ENCODE results near the gene ERGIC3.
"Not testable (repeated sequence)": the region's sequence is repeated elsewhere in the genome, so short reads cannot be mapped to it uniquely, and the experiment has no call there.

The ERGIC3 gene

GRCh38 chr20:35552914-35553313 lies 11.0 kb downstream of the ERGIC3 start:
- TF ChIP-seq, protein P1, sequence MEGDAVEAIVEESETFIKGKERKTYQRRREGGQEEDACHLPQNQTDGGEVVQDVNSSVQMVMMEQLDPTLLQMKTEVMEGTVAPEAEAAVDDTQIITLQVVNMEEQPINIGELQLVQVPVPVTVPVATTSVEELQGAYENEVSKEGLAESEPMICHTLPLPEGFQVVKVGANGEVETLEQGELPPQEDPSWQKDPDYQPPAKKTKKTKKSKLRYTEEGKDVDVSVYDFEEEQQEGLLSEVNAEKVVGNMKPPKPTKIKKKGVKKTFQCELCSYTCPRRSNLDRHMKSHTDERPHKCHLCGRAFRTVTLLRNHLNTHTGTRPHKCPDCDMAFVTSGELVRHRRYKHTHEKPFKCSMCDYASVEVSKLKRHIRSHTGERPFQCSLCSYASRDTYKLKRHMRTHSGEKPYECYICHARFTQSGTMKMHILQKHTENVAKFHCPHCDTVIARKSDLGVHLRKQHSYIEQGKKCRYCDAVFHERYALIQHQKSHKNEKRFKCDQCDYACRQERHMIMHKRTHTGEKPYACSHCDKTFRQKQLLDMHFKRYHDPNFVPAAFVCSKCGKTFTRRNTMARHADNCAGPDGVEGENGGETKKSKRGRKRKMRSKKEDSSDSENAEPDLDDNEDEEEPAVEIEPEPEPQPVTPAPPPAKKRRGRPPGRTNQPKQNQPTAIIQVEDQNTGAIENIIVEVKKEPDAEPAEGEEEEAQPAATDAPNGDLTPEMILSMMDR (conservative IDR thresholded peaks at IDR 0.05; ENCODE audit: low read depth, low read length) = no peak

DNA sequence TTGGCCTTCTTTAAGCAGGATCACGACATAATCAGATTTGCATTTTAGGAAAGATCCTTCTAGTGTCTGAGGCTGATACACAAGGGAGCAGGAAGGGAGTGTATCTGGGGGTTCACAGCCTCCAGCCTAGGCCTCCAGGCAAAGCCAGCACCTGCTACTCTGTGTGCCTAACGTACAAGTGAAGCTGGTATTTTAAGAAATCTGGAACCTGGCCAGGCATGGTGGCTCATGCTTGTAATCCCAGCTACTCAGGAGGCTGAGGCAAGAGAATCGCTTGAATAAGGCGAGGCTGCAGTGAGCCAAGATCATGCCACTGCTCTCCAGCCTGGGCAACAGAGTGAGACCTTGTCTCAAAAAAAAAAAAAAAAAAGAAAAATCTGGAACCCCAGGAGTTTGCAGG lies 13.6 kb downstream of the ERGIC3 start:
- peak; percentile 5 for DNase-seq (ENCODE audit: low read depth)
- not testable (repeated sequence) for H3K4me3 ChIP-seq (ENCODE audit: low read length)

More at GRCh38 chr20:35552914-35553313, 11.0 kb downstream of the ERGIC3 start:
- H3K4me3 ChIP-seq (ENCODE audit: low read length) = no peak overlapping the region
- DNase-seq (ENCODE audit: low read depth) = no peak

- no peak for DNase-seq (ENCODE audit: low read depth)
- TF ChIP-seq, protein P1 (conservative IDR thresholded peaks at IDR 0.05; ENCODE audit: low read depth, low read length) = no peak
- no peak overlapping the region for H3K4me3 ChIP-seq (ENCODE audit: low read length)
Measured at GRCh38 chr20:35555951-35556645, 14.2 kb downstream of the ERGIC3 start.

- TF ChIP-seq, protein P1 (conservative IDR thresholded peaks at IDR 0.05; ENCODE audit: low read depth, low read length) = no peak
- no peak overlapping the region for H3K4me3 ChIP-seq (ENCODE audit: low read length)
Measured at GRCh38 chr20:35556871-35557270, 15.0 kb downstream of the ERGIC3 start.

GRCh38 chr20:35558451-35558850 lies 16.6 kb downstream of the ERGIC3 start:
- no peak for DNase-seq (ENCODE audit: low read depth)
- TF ChIP-seq, protein P1 (conservative IDR thresholded peaks at IDR 0.05; ENCODE audit: low read depth, low read length) = no peak
- H3K4me3 ChIP-seq (ENCODE audit: low read length) = no peak overlapping the region

More at GRCh38 chr20:35556871-35557270, 15.0 kb downstream of the ERGIC3 start:
- no peak for DNase-seq (ENCODE audit: low read depth)

DNA sequence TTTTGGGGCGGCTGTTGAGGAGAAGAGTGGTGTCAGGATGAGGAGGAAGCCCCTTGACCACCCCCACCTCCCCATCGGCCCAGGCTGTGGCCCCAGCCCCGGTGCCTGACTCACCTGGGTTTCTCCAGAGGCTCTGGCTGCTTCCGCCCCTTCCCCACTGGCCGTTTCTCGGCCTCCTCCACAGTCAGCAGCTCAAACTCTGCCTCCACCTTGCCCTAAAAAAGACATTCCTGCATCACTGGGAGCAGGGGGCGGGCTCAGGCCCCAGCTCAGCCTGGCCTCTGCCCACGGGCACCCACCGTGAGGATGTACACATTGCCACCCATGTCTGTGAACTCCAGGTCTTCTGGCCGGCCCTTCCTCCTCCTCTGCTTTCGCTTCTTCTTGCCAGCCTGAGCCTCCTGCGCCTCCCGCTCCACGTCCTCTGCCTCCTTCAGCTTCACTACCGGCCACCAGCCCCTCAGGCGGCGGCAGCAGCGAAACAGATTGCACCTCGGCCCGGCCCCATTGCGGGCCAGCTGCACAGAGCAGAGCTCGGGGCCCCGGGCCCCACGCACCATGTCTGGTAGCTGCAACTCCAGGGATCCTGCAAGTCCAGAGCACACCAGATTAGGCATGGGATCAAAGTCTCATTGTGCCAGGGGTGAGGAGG lies 17.3 kb downstream of the ERGIC3 start:
- DNase-seq (ENCODE audit: low read depth) = no peak
- TF ChIP-seq, protein P1 (conservative IDR thresholded peaks at IDR 0.05; ENCODE audit: low read depth, low read length) = no peak
- H3K4me3 ChIP-seq (ENCODE audit: low read length) = no peak overlapping the region

DNA sequence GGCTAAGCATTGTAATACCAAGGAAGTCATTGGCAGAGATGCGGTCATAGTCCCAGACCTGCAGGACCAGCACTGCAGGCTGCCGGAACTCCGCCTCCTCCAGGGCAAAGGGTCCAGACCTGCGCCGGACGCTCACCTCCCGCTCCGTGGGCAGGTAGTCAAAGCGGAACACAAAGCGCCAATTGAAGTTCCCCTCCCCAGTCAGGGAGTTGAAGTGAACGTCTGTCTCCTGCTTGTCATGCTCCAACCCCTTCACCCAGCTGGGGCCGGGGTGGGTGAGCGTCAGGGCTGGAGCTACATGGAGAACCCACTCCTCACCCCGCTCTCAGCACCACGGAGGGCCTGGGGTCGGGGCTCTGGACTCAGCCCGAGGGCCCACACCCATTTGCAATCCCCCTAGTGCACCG lies 18.2 kb downstream of the ERGIC3 start:
- TF ChIP-seq, protein P1 (conservative IDR thresholded peaks at IDR 0.05; ENCODE audit: low read depth, low read length) = no peak
- H3K4me3 ChIP-seq (ENCODE audit: low read length) = no peak overlapping the region
- DNase-seq (ENCODE audit: low read depth) = no peak
